Measurements from ENCODE around the gene PPP1R10. TPM values are rescaled to one million over a fixed set of nuclear protein-coding genes. Genes with fewer than 3 reads are reported as not detected.

Gene PPP1R10
- polyA plus RNA-seq, 4 donors: 21.3 to 44.0 (median 32.5) TPM

- no peaks in the 10 kb centered on the region for H3K9me3 ChIP-seq (ENCODE audit: control insufficient read depth in 2 of 2, insufficient read depth in 1 of 2, low read depth in 1 of 2, low read length in 1 of 2)
- H3K27ac ChIP-seq (ENCODE audit: low read depth in 1 of 3, low read length in 2 of 3): peak overlapping the region in 2 of 3 donors; percentile 99
- H3K36me3 ChIP-seq (ENCODE audit: control insufficient read depth in 3 of 3, insufficient read depth in 2 of 3, low read depth in 1 of 3, low read length in 3 of 3): peaks cover 0 to 33% (median 3%) of the 10 kb centered on the region in 3 donors
- WGBS, 3 donors: 12 to 19% (median 18%) methylated on average over 34 of the region's 34 CpGs
- DNase-seq (peak in 1 of 2 donors; percentile 76), FAIRE-seq (no peak)
- H3K27me3 ChIP-seq (ENCODE audit: control insufficient read depth in 3 of 3, insufficient read depth in 3 of 3, low read length in 3 of 3): no peaks in the 10 kb centered on the region
- H3K4me1 ChIP-seq (ENCODE audit: control insufficient read depth in 3 of 3, insufficient read depth in 2 of 3, low read depth in 1 of 3, low read length in 2 of 3): peaks cover 2 to 19% (median 3%) of the 10 kb centered on the region in 3 donors
- H3K4me3 ChIP-seq (ENCODE audit: low read depth in 1 of 3, low read length in 3 of 3): peak overlapping the region; percentile 67 to 95 (median 72)
Measured at GRCh38 chr6:30554962-30555815, 61.9 kb downstream of the PPP1R10 start.

- FAIRE-seq (no peak), DNase-seq (no peak)
- peaks cover 0 to 35% (median 3%) of the 10 kb centered on the region in 3 donors for H3K36me3 ChIP-seq (ENCODE audit: control insufficient read depth in 3 of 3, insufficient read depth in 2 of 3, low read depth in 1 of 3, low read length in 3 of 3)
- H3K27ac ChIP-seq (ENCODE audit: low read depth in 1 of 3, low read length in 2 of 3): no peak overlapping the region
- H3K27me3 ChIP-seq (ENCODE audit: control insufficient read depth in 3 of 3, insufficient read depth in 3 of 3, low read length in 3 of 3): no peaks in the 10 kb centered on the region
- peaks cover 2 to 19% (median 3%) of the 10 kb centered on the region in 3 donors for H3K4me1 ChIP-seq (ENCODE audit: control insufficient read depth in 3 of 3, insufficient read depth in 2 of 3, low read depth in 1 of 3, low read length in 2 of 3)
- H3K9me3 ChIP-seq (ENCODE audit: control insufficient read depth in 2 of 2, insufficient read depth in 1 of 2, low read depth in 1 of 2, low read length in 1 of 2): no peaks in the 10 kb centered on the region
- no peak overlapping the region for H3K4me3 ChIP-seq (ENCODE audit: low read depth in 1 of 3, low read length in 3 of 3)
- 57 to 81% (median 78%) methylated on average over 4 of the region's 4 CpGs for WGBS, 3 donors
Measured at GRCh38 chr6:30554404-30554803, 62.6 kb downstream of the PPP1R10 start.

Other genes starting within 250 kb of the PPP1R10 start
- 100 to 1,000 TPM in 3 of 4 donors, 10 to 100 TPM in 1; 72.5 to 494 (median 229) TPM for gene HLA-E, start 127.7 kb downstream of the PPP1R10 start, polyA plus RNA-seq
- 10 to 100 TPM; 25.9 to 56.7 (median 43.1) TPM for gene GNL1, start 60.8 kb downstream of the PPP1R10 start, polyA plus RNA-seq
- gene PRR3, start 59.9 kb downstream of the PPP1R10 start, polyA plus RNA-seq: 10 to 100 TPM in 1 of 4 donors, 1 to 10 TPM in 3; 3.6 to 15.2 (median 5.1) TPM
- gene ABCF1, start 45.8 kb downstream of the PPP1R10 start, polyA plus RNA-seq: 10 to 100 TPM; 30.0 to 76.5 (median 38.8) TPM
- 10 to 100 TPM; 54.1 to 93.0 (median 90.3) TPM for gene MRPS18B, start 597 bp upstream of the PPP1R10 start, polyA plus RNA-seq
- gene ATAT1, start 9.6 kb upstream of the PPP1R10 start, polyA plus RNA-seq: 10 to 100 TPM in 2 of 4 donors, 1 to 10 TPM in 2; 6.5 to 28.2 (median 11.6) TPM
- 100 to 1,000 TPM in 1 of 4 donors, 10 to 100 TPM in 3; 32.6 to 125 (median 59.7) TPM for gene C6orf136, start 29.9 kb upstream of the PPP1R10 start, polyA plus RNA-seq
- gene DHX16, start 55.8 kb upstream of the PPP1R10 start, polyA plus RNA-seq: 10 to 100 TPM; 27.5 to 82.5 (median 51.4) TPM
- 10 to 100 TPM; 10.1 to 22.7 (median 17.9) TPM for gene PPP1R18, start 69.4 kb upstream of the PPP1R10 start, polyA plus RNA-seq
- 10 to 100 TPM in 2 of 4 donors, 1 to 10 TPM in 2; 1.1 to 14.2 (median 8.0) TPM for gene NRM, start 73.7 kb upstream of the PPP1R10 start, polyA plus RNA-seq
- 10 to 100 TPM in 2 of 4 donors, 1 to 10 TPM in 2; 1.8 to 20.7 (median 7.6) TPM for gene MDC1, start 100.0 kb upstream of the PPP1R10 start, polyA plus RNA-seq
- gene TUBB, start 103.1 kb upstream of the PPP1R10 start, polyA plus RNA-seq: 100 to 1,000 TPM in 2 of 4 donors, 10 to 100 TPM in 2; 47.0 to 371 (median 188) TPM
- gene FLOT1, start 125.4 kb upstream of the PPP1R10 start, polyA plus RNA-seq: 100 to 1,000 TPM in 3 of 4 donors, 10 to 100 TPM in 1; 77.4 to 166 (median 144) TPM
- gene IER3, start 127.3 kb upstream of the PPP1R10 start, polyA plus RNA-seq: 10 to 100 TPM; 13.4 to 69.5 (median 14.7) TPM